Ishikawa (cell line): Measurements from ENCODE around the gene EBP.

ENCODE experiments used
- CEBPB ChIP-seq: IDR thresholded peaks from 2 replicates; pipeline ENCODE4 v1.6.1; 2012
- EP300 ChIP-seq: IDR thresholded peaks from 2 replicates; pipeline ENCODE4 v1.6.1; 2012; ENCODE audit warnings: borderline replicate concordance
- NFIC ChIP-seq: IDR thresholded peaks from 2 replicates; pipeline ENCODE4 v1.6.1; 2012
- TEAD4 ChIP-seq: IDR thresholded peaks from 2 replicates; pipeline ENCODE4 v1.6.1; 2012
- TF ChIP-seq, protein P1 (sequence below): IDR thresholded peaks from 2 replicates; pipeline ENCODE4 v1.6.1; 2012; ENCODE audit warnings: low read depth, mild to moderate bottlenecking

DNA sequence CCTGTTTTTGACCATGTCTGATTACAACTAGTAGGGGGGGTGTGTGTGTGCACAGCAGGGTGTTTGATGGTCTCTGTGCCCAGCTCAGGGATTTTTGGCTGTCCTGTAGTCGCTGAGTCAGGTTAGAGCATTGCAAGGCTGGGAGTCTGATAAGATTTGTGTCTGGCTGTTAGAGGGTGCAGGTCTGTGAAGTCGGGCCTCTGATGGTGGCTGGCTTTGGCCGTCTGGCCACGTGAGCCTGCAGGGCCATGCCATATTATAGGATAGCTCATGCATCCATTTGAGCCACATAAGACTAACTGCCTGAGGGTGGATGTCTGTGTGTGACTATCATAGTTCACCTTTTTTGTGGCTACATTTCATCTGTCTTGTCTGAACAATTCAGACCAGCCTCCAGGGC, 7.9 kb upstream of the EBP start:
- TF ChIP-seq EP300 (no peak), NFIC (no peak), CEBPB (no peak), TEAD4 (no peak)
- TF ChIP-seq, protein P1, sequence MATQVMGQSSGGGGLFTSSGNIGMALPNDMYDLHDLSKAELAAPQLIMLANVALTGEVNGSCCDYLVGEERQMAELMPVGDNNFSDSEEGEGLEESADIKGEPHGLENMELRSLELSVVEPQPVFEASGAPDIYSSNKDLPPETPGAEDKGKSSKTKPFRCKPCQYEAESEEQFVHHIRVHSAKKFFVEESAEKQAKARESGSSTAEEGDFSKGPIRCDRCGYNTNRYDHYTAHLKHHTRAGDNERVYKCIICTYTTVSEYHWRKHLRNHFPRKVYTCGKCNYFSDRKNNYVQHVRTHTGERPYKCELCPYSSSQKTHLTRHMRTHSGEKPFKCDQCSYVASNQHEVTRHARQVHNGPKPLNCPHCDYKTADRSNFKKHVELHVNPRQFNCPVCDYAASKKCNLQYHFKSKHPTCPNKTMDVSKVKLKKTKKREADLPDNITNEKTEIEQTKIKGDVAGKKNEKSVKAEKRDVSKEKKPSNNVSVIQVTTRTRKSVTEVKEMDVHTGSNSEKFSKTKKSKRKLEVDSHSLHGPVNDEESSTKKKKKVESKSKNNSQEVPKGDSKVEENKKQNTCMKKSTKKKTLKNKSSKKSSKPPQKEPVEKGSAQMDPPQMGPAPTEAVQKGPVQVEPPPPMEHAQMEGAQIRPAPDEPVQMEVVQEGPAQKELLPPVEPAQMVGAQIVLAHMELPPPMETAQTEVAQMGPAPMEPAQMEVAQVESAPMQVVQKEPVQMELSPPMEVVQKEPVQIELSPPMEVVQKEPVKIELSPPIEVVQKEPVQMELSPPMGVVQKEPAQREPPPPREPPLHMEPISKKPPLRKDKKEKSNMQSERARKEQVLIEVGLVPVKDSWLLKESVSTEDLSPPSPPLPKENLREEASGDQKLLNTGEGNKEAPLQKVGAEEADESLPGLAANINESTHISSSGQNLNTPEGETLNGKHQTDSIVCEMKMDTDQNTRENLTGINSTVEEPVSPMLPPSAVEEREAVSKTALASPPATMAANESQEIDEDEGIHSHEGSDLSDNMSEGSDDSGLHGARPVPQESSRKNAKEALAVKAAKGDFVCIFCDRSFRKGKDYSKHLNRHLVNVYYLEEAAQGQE = no peak
